GM19099 (cell line): ENCODE data around the gene PLPP3.

Experiments
- POLR2A ChIP-seq: IDR thresholded peaks from 3 replicates; pipeline ENCODE4 v1.6.1; 2011; ENCODE audit warnings: low read depth; ENCODE audit not compliant: insufficient read length; ENCODE audit errors: extremely low read depth

PLPP3 gene

DNA sequence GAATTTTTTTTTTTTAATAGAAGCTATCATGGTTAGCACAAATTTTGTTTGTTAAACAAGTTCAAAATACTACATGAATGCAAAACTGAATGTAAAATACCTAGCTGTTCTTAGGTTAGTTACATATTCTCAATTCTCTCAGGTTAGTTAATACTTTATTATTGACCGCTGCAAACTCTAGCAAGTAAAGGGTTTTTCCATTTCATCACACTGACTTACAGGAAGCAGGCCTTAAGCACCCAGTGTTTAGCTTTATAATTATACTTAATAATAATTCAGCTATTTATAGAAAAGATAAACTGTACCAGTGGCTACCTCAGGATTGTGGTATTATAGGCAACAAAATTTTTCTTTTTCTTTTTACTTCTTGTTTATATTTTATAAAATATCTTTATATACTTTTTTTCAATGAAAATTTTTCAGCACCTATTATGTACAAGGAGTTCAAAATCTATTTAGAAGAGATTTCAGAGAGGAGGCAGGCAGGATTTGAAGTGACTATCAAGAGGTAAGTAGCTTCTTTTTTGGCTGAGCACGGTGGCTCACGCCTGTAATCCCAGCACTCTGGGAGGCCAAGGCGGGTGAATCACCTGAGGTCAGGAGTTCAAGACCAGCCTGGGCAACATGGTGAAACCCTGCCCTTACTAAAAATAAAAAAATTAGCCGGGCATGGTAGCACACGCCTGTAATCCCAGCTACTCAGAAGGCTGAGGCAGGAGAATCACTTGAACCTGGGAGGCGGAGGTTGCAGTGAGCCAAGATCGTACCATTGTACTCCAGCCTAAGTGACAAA, 17.9 kb downstream of the PLPP3 start:
- TF ChIP-seq POLR2A = no peak

DNA sequence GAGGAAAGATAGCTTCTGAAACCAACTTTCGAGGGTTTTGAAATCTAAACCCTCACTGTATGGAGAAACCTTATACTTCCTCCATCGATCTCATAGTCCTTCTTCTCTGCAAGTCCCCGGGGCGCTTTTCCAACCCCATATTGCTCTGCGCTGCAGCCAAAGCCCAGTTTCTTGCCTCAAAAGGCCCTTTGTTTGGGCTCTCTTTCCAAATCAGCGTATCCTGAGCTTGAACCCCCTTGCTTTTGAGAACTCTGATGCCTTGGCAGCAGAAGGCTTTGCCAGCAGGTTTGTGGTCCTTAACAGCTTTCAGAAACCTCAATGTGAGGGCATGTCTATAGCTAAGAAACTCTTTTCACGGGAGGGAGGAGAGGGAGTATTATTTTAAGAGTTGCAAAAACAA, 21.6 kb downstream of the PLPP3 start:
- no peak for TF ChIP-seq POLR2A

DNA sequence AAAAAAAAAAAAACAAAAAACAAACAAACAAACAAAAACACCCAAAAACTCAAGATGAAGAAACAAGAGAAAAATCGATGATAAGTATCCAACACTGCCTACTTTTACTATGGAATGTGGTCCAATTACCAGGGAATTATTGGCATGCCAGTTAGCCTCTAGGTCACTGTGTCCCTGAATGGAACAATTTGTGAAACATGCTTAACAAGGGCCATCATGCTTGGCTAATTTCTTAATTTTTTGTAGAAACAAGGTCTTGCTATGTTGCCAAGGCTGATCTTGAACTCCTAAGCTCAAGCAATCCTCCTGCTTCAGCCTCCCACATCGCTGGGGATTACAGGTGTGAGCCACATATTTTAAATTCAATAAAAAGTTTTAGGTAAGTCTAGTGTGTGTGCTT, 23.9 kb downstream of the PLPP3 start:
- TF ChIP-seq POLR2A = no peak

DNA sequence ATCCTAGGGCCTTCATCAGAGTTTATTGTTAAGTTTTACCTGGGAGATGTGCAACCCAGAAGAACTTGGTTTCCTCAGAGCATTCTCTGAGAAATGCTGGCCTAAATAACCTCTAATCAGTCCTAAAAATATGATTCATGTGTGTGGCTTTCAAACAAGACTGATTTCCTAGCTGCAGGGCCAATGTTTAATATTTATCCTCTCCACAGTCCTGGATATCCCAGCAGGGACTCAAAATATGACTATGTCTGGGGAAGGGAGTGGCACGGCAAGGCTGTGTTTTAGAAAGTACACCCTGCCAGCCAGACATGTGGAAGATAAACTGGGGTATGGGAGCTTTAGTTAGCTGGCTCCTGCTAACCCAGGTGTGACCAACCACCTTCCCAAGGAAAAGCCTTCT, 26.3 kb downstream of the PLPP3 start:
- TF ChIP-seq POLR2A = no peak

DNA sequence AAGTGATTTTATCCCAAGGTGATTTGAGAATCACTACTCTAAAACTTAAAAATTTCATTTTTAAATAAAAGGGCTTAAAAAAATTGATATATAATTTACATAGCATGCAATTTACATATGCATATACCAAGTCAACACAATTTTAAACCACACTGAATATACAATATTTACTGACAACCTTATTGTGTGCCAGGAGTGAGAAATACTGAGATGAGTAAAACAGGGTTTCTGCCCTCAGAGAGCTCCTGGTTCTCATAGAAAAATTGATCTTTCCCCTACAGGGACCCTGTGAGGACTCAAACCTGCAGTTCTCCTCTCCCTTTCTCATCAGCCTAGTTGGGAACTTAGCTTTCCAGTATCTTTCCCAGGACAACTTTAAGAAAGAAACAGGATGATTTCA, 27.0 kb downstream of the PLPP3 start:
- no peak for TF ChIP-seq POLR2A

DNA sequence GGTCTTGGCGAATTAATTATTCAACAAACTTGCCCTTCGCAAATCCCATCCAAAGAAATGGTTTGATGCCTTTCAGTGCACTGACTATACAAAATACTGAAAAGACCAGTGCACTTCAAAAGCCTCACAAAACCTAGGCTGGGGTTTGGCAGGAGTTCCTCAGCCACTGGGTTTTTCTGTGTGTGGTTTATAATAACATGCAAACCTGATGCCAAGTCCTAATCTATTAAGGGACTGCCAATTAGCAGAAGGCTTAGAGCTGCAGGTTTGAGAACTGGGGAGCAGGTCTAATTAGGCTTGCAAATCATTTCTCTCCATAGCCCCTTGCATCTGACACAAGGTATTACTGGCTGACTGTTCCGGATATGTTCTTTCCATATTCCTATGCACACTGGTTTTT, 27.7 kb downstream of the PLPP3 start:
- no peak for TF ChIP-seq POLR2A

DNA sequence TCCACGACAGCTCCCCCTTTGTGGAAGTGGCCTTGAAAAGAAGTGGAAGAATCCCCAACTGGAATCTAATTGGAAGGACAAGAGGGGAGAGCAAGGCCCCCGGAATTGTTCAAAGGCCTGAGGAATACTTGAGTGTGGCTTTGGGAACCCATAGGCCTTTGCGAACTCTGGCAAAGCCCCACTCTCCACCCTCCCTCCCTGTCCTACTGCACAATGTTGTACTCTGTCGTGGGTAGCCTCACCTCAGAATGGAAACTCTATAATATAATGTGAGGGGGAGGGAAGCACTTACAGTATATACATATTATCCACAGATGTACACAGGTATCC, 28.5 kb downstream of the PLPP3 start:
- no peak for TF ChIP-seq POLR2A

DNA sequence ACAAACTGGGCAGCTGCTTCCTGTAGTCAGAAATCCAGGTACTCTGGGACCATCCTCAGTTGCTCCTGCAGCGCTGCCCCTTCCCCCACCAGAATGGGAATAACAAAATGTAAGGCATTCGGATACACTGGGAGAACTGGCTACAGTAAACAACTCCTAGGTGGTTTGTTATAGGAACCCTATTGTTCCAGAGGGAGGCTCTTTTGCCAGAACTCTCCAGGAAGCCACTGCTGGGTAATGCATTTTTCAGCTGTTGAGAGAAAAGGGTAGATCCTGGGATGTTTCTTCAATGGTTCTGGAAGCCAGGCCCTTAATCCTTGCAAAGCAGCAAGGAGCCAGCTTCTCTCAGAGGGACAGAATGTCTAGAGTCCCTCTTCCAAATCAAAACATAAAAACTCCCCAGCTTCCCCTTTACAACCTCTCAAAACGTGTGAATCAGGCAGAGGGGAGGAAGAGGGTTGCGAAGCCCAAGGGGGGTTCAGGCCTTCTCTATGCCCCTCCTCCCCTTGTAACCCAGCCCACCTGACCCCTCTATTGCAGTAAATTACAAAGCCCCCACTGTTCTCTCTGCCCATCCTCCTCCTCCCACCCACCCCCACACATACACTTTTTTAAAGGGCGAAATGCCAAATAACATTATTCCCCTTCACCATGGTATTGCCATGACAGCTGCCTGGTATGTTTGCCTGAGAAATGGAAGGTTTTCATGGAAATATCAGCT, 29.1 kb downstream of the PLPP3 start:
- TF ChIP-seq POLR2A = no peak

DNA sequence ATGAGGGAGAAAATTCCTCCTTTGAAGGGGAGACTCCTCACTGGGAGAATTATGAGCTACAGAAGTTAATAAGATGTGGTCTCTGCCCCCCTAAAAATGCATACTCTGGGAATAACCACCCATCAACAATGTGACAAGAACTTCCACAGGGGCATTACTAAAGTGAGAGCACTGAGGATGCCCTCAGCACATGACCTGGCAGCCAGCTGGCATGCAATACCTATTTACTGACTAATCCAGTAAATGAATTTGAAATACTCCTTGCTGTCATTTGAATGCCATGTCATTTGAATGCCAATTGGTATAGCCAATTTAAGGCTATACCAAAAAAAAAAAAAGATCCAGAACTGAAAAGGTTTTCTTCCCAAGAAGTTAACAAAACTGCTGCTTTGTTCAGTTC, 30.8 kb downstream of the PLPP3 start:
- no peak for TF ChIP-seq POLR2A

DNA sequence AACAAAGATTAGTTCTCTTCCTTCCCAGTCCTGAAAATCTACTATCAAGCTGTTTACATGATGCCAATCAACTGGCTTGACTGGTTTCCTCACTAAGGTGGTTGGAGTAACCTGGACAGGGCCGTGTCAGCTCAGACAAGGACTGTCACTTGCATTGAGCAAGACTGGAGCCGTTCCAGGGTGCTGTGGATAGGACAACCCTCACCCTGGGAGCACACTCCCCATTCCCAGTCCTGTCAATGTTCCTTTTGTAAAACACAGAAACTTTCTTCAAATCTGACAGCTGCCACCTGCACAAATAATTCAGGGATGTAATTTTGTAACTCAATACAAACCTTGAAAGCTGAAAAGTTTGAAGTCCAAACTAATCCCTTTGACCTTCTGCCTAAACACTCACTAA, 31.4 kb downstream of the PLPP3 start:
- no peak for TF ChIP-seq POLR2A

DNA sequence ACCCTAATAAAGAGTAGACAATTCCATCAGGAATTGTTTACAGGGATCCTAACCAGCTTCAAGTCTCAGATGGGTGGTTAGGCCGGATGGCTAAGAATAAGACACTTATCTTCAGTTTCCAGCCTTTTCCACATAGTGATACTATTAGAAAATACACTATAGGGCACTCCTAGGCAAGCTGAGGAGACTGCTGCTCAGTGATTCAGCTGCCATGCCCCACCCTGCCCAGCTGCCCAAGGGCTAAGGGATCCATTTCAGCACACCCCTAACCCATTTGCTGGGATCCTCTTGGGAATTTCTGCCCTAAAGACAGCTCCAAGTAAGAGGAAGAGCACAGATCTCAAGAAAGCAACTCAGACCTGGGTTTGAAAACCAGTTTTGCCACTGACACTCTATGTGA, 31.9 kb downstream of the PLPP3 start:
- no peak for TF ChIP-seq POLR2A

DNA sequence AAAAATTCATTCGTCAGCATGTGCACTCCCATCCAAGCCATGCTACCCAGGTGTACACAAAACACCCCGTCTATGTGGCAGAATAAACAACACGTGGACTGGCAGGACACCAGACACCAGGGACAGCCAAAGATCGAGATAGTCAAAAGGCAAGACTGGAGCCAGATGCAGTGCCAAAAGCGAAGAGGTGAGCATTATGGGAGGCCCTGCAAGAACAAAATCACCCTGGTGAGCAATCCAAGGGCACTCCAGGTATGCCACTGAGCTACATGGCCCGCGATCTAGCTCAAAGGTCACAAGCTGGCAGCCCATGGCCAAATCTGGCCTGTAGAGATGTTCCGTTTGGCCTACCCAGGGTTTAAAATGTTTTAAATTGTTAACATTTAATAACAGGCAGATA, 33.7 kb downstream of the PLPP3 start:
- no peak for TF ChIP-seq POLR2A

DNA sequence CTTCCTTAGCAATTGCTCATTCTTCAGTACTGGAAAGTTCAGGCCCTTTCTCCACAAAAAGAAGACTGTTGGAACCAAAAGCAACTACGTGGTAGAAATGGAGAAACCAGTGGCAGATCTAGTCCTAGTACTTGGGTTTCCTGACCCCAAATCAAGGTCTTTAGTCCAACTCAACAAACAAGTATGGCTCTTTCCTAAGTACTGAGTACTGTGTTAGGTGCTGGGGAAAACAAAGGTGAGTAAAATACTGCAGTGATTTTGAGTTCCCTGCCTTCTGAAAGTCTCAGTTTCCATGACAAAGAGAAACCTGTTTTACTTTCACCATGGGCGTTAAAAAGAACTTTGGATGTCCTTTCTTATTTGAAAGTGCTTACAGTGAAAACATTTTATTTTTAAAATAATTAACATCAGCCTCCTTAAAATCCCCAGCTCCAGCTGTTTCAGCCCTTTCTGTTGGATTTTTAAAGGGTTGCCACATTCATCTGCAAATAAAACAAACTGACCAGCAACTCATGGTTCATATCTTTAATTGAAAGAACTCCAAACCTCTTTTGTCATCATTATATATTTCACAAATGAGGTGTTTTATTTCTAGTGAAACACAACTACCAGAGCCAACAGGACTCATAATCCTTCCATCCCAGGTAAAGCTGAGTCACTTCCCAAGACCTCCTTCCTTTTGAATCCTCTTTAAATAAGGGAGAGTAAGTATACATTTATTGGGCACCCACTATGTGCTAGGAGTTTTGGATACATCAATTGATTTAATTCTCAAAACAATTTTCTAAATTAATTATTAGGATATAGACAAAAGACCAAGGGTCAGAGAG, 35.4 kb downstream of the PLPP3 start:
- no peak for TF ChIP-seq POLR2A

DNA sequence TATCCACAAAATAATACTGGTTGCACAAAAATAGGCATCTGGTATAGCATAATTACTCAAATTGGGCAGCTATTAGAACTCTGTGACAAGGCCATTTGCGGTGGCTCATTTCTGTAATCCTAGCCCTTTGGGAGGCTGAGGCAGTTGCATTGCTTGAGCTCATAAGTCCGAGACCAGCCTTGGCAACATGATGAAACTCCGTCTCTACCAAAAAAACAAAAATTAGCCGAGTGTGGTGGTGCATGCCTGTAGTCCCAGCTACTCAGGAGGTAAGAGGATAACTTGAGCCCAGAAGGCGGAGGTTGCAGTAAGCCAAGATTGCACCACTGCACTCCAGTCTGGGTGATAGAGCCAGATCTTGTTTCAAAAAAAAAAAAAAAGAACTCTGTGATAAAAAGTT, 36.7 kb downstream of the PLPP3 start:
- no peak for TF ChIP-seq POLR2A

DNA sequence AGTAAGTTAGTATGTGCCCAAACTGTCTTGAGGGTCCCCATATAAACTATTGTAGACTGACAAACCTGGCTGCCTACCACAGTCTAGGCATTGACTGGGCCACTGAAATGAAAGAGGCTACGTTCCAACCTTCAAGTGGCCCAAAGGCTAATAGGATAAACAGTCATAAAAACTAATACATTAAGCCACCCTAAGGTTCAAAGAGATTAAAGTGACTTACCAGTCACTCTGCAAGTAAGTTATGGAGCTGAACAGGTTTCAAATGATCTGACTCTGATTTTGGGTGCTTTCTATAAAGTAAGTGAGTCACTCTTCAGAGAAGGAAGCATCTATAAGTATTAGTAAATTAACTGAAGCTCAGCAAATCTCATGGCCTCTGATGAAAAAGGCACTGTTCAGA, 38.0 kb downstream of the PLPP3 start:
- TF ChIP-seq POLR2A = no peak

DNA sequence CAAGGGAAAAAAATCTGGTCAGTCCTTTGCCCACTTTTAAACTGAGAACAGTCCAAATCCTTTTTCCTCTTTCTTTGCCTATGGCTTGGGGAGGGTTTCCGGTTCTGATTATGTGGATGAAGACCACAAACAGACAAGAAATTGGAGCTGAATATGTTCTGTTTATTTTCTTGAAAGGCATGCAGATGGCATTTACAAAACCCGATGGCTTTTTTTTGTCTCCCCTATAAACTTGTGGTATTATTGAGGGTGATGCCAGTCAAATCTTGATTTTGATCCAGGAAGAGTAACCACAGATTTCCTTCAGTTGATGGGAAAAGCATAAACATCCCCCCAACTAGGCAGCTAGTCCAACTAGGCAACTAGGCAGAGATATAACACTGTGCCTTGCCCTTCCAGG, 38.9 kb downstream of the PLPP3 start:
- no peak for TF ChIP-seq POLR2A

DNA sequence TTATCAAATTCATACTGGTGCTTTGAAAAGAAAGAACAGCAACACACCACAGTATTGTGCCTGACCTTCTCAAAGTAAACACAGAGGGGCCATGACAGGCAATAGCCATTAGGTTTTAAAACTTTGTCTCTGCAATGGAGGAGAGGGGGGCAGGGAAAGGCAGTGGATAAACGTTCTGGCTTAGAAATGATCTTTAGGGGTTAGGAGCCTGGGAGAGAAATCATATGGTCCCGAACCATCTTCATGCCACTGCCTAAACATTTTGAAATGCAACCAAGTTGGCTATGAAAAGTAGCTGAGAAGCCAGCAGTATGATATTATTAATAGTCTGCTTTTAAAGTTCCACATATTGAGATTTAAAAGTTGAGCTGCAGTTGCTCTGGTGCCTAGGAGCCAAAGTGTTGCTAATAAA, 39.8 kb downstream of the PLPP3 start:
- TF ChIP-seq POLR2A = no peak

DNA sequence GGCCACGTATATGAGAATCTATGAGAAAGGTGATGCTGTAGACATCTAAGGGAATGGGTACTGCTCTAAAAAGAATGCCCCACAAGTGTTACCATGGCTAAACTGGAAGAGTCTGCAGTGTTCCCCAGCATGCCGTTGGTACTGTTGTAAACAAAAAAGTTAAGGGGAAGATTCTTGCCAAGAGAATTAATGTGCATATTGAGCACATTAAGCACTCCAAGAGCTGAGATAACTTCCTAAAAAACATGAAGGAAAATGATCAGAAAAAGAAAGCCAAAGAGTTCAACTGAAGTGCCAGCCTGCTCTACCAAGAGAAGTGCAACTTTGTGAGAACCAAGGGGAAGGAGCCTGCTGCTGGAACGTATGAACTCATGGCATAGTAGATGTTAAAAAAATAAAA, 40.8 kb downstream of the PLPP3 start:
- no peak for TF ChIP-seq POLR2A
